Activated CD4-positive, CD25-positive, alpha-beta regulatory T cell treated with anti-CD3 and anti-CD28 coated beads, Interleukin-2, amount 50 U/mL, for 16 hours (primary cell): ENCODE data around the gene MAT2B.

Experiments
- DNase-seq: peaks from one replicate; pipeline ENCODE4 v3.0.0-alpha.2; 2020; ENCODE audit warnings: low read depth, low spot score

Gene MAT2B

GRCh38 chr5:163505368-163506094 is at the start of gene MAT2B:
MAT2B (plus strand) TSS chr5:163505619; CDS start chr5:163505687, 68 bp downstream.
- DNase-seq = peak; percentile 92

DNA sequence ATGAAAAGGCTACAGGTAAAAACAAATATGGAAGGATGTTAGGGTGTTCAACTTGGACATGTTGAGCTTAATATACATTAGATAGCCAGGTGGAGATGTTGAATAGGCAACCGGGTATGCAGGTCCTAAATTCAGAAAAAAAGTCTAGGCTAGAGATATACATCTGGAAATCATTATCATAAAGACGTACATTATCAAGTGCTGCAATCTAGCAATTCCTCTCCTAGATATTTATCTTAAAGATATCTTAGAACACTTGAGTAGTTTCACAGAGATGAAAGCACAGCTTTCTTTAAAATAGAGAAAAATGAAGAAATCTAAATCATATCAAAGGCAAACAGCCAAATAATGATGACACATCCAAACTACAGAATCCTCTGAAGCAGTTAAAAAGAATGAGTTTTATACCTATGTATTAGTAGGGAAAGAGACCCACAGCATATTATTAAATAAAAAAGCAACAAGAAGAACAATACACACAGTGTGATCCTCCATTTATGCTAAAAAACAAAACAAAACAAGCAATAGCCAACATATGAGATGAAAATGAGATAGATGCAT is 49.3 kb upstream of the MAT2B start:
- DNase-seq = no peak

DNA sequence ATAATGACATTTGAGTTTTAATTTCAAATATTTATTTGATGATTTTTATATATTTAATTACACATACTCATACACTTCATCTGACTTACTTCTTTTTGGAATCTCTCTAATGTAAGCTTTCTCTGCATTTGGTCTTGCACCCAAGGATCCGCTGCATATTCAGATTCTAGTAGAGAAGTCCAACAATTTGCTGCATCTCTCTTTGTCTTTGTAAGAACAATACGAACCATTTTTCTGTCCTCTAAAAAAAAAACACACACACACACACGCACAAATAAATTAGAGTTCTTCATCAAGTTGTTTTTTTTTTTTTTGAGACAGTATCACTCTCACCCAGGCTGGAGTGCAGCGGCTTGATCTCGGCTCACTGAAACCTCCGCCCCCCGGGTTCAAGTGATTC is 48.6 kb upstream of the MAT2B start:
- no peak for DNase-seq

DNA sequence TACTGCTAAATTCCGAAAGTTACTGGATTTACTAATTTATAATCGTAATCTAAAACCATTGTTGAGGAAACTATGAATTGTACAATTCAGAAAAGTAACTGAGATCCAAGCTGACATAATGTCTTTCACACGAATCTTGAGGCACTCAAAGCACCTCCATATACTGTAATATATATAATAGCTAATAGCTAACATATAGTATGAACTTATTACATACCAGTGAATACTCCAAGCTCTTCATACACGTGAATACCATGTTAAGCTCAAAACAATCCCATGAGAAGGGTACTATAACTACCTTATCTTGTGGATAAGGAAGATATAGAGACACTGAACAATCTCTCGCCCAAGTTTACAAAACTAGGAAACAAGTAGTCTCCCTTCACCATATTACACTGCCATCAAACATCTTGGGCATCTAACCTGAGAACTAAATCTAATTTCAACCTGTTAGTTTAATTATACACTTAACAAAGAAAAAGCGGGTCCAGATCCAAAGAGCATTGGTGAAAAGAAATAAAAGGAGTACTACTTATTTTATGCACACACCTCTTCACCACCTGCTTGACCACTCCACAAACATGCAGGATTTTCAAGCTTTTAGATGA is 46.5 kb upstream of the MAT2B start:
- DNase-seq = no peak

GRCh38 chr5:163459462-163459818 is 46.0 kb upstream of the MAT2B start:
- DNase-seq = no peak

DNA sequence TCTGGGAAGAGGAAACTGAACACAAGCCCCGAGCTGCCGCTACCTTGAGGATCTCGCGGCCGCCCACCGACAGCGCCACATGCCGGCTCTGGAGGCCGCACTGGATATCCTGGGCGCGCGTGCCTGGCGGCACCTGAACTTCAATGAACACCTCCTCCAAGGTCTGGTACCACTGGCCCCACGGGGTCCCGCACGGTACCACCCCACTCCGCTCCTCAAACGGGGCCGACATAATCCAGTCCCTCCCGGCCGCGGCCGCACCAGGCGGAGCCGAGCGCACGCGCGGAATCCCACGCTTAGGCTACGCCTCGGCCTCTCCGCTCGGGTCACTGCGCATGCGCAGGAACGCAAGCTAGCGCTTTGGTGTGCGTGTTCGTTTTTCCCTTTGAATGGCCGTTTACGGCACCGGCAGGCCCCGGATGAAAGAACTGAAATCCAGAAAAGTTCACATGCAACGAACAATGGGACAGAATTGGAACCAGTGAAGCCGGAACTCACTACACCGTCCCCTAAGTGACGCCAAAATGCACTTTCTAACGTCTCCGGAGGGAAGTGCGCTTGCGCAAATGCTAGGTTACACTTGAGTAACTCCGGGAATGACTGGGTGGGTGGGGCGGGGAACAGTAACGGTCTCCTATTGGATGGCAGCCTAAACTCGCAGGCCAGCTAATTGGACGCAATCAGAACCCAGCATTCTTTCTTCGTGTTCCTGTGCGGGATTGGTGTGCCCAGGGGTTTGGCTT is 45.4 kb upstream of the MAT2B start, which contains the start of gene NUDCD2:
Gene NUDCD2 (minus strand): TSS at position 284 of the 743 bp plus-strand sequence. CDS start 52 bp downstream, at position 232.
- peak; percentile 91 for DNase-seq

DNA sequence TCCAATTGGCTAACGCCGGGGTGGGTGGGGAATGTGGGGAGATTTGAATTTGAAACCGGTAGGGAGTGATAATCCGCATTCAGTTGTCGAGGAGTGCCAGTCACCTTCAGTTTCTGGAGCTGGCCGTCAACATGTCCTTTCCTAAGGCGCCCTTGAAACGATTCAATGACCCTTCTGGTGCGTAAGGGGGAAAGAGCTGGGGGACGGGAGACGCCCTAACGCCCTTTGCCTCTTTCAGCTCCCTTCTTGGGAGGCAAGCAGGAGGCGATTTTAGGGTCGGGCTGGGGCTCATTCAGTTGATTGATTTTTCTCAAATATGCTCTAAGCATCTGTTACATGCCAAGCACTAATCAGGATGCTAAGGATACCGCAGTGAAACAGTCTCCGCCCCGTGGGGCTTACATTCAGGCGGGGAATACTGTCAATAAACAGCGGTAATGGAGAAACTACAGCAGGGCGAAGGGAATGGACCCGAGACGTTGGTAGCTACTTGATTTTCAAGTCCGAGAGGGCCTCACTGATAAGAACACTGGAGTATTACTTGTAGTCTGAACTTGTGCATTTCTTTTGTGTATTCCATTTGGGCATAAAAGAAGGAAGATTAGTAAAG is 44.8 kb upstream of the MAT2B start, which contains the start of gene HMMR:
Gene HMMR (plus strand): TSS at position 71 of the 610 bp plus-strand sequence. CDS start 61 bp downstream, at position 132.
- DNase-seq = no peak

DNA sequence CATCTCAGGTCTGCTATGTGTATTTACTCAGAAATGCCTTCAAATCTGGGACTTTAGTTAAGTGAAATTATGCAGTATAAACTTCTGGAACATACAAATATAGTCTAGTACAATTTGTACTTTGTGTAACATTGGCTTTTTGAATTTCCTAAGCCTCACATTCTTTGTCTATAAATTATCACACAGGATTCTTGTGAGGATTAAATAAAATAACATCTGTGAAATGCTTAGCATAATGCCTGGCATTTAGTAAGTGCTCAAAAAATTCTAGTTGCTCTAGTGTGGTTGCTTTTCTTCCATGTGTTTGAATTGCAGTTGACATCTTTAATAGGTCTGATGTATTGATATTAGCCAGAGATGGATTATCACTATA is 42.4 kb upstream of the MAT2B start:
- no peak for DNase-seq

- no peak for DNase-seq
Measured at GRCh38 chr5:163467682-163468081, 37.7 kb upstream of the MAT2B start.

GRCh38 chr5:163473635-163474243 is 31.7 kb upstream of the MAT2B start:
- DNase-seq = no peak

- no peak for DNase-seq
Measured at GRCh38 chr5:163475411-163475810, 30.0 kb upstream of the MAT2B start.

DNA sequence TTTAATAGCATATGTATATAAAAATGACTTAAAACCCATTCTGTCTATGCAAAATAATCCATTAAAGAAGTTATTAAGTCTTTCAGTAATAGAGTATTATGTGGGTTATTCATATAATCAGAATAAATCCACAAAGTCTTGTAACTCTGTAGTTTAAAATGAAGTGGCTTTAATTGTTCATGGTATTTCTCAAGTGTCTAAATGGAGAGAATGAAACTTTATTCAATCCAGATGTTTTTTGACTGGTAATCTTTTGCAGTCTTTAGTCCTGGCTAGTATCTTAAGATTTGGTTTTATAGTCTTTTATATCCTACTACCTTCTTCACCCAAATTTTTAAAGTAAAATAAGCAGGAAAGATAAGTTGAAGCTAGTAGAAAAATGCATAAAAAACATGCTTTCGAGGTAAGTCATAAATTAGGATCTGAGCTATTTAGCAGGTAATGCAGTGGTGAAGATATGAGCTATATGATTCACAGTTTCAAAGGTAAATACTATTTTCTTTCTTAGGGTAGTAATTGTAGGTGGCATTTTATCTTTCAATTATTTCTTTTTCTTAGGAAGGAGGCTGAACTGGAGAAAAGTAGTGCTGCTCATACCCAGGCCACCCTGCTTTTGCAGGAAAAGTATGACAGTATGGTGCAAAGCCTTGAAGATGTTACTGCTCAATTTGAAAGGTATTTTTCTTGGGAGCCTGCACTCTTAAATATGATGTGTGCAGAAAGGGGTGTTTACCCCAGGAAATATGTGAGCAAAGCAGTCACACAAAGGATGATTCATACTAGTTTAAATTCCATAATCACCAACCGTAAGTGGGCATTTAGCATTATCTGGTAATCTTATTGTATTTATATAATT is 27.1 kb upstream of the MAT2B start:
- DNase-seq = no peak

DNA sequence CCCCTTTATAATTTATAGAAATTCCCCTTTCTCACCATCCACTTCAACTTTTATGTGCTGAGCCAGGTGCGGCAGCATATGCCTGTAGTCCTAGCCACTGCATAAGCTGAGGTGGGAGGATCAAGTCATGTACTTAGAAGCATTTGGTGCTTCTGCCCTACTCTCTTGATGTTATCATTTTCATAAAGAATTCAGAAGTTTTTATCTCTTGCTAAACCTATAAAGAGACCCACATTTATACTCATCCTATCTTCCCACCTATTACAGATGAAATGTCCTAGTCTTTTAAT is 26.5 kb upstream of the MAT2B start:
- DNase-seq = no peak

DNA sequence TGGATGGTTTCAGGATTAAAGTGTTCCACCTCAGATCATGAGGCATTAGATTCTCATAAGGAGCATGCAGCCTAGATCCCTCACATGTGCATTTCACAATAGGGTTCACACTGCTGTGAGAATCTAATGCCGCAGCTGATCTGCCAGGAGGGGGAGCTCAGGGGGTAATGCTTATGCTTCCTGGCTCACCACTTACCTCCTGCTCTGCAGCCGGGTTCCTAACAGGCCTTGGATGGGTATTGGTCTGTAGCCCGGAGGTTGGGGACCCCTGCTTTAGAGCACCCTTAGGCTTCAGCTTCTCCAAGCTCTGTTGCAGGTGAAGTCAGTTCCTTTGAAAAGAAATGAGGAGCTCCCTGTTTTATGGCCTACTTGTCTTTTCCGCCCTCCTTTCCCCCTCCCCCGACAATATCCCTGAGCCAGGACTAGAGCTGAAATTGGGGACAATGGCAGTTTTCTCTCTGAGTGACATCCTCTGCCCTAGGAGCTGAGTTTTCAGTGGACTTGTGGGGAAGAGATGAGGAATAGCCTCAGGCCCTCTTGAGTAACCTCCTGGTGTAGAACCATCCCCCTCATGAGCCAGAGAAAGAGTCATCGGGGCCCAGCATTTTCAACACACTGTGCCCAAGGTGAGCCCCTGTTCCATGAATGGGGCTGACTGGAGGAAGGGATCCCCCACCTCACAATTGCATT is 16.2 kb upstream of the MAT2B start:
- DNase-seq = no peak

GRCh38 chr5:163489745-163490075 is 15.7 kb upstream of the MAT2B start:
- no peak for DNase-seq

GRCh38 chr5:163496286-163496685 is 9.1 kb upstream of the MAT2B start:
- DNase-seq = no peak

DNA sequence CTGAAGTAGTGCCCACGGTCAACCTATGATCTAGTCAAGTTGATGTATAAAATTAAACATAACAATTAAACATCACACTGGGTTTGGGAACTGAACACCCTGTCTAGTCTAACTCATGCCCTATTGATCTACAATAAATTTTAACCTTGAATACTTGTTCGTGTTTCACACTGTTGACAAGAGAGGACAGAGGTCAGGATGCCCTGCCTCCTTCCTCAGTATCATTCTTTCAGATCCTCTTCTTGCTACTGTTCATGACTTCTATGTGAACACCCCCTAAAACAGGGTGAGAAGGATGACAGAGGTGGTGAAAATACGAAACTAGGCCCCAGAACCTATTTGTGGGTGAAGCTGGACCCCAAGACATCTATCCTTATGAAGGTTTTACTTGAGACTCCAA is 8.1 kb upstream of the MAT2B start:
- DNase-seq = no peak

DNA sequence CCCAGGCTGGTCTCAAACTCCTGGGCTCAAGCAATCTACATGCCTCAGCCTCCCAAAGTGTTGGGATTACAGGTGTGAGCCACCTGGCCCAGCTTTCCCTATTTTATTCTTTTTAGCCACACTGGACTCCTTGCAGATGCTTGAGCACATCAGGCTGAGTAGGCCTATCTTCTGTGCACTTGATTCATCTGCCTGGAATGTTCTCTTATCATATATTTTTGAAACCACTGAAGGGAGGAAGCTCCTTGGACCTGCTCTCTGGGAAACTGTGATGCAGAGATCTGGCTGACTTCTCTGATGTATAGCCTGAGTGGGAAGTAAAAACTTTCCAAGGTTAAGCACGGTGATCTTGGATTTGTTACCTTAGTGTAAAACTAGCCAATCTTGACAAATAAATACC is 6.5 kb upstream of the MAT2B start:
- no peak for DNase-seq

GRCh38 chr5:163502521-163502920 is 2.9 kb upstream of the MAT2B start:
- DNase-seq = no peak
